ENCODE results near the gene NISCH. TPM values are rescaled to one million over a fixed set of nuclear protein-coding genes. Genes with fewer than 3 reads are reported as not detected.
A peak's percentile ranks its signal among the peaks of the same experiment; 100 is the strongest.

NISCH gene
- total RNA-seq = 10 to 100 TPM; 19.7 to 51.9 (median 30.6) TPM
- long read RNA-seq, partial matches to known transcripts = 5 of 7 reads
- long read RNA-seq, other reads (novel, unspliced or antisense) = 1 of 7 reads

- TF ChIP-seq POLR2A (IDR thresholded peaks at IDR 0.05) = peak; percentile 53
- TF ChIP-seq CTCF (IDR thresholded peaks at IDR 0.05) = no peak
- peaks cover 0 to 28% (median 7%) of the 10 kb centered on the region in 4 donors for H3K36me3 ChIP-seq
- H3K9me3 ChIP-seq = no peaks in the 10 kb centered on the region
- ATAC-seq (peak; percentile 83 to 92 (median 86)), DNase-seq (peak; percentile 90 to 92 (median 92))
- under 1% methylated on average over 23 of the region's 86 CpGs for whole genome bisulfite sequencing (ENCODE audit: insufficient coverage, low coverage, low lambda C conversion rate, missing lambda C conversion rate)
- intact Hi-C loops (cut with DNase I) = no loop called here
- H3K27ac ChIP-seq = peak within 1 kb of the TSS; percentile 73 to 92 (median 86)
- H3K27me3 ChIP-seq = no peaks in the 10 kb centered on the region
- peaks cover 0 to 15% (median 3%) of the 10 kb centered on the region in 4 donors for H3K4me1 ChIP-seq
- H3K4me3 ChIP-seq = peak within 1 kb of the TSS; percentile 43 to 77 (median 66)
These were observed at the start of gene NISCH for GRCh38 chr3:52455283-52456168. Gene NISCH, plus strand, starts transcription at chr3:52455604. Its CDS starts 38 bp downstream, at chr3:52455642.

GRCh38 chr3:52406231-52406661 is 49.2 kb upstream of the NISCH start:
- WGBS (ENCODE audit: insufficient coverage, low coverage, low lambda C conversion rate, missing lambda C conversion rate) = no CpG with 5 or more reads among the region's 11 CpGs
- H3K27ac ChIP-seq = no peak overlapping the region
- DNase-seq = peak in 1 of 3 donors; percentile 53
- intact Hi-C loops (cut with DNase I) = no loop called here
- H3K27me3 ChIP-seq = no peaks in the 10 kb centered on the region
- ATAC-seq = no peak
- H3K36me3 ChIP-seq = peaks cover 0 to 62% (median 26%) of the 10 kb centered on the region in 4 donors
- no peaks in the 10 kb centered on the region for H3K9me3 ChIP-seq
- H3K4me3 ChIP-seq = no peak overlapping the region
- peaks cover 0 to 12% (median 3%) of the 10 kb centered on the region in 4 donors for H3K4me1 ChIP-seq
- TF ChIP-seq CTCF (IDR thresholded peaks at IDR 0.05) (no peak), POLR2A (IDR thresholded peaks at IDR 0.05) (no peak)

- Histone ChIP-seq H3K4me1 (peaks cover 0 to 19% (median 6%) of the 10 kb centered on the region in 4 donors), H3K9me3 (no peaks in the 10 kb centered on the region), H3K27ac (no peak overlapping the region), H3K36me3 (peaks cover 0 to 55% (median 22%) of the 10 kb centered on the region in 4 donors), H3K4me3 (no peak overlapping the region), H3K27me3 (no peaks in the 10 kb centered on the region)
- TF ChIP-seq CTCF (IDR thresholded peaks at IDR 0.05) (no peak), POLR2A (IDR thresholded peaks at IDR 0.05) (no peak)
- no peak for ATAC-seq
- DNase-seq = peak in 1 of 3 donors; percentile 49
- WGBS (ENCODE audit: insufficient coverage, low coverage, low lambda C conversion rate, missing lambda C conversion rate) = 91% methylated on average over 6 of the region's 20 CpGs
- intact Hi-C loops (cut with DNase I) = no loop called here
These were observed 48.5 kb upstream of the NISCH start for GRCh38 chr3:52406791-52407510.

GRCh38 chr3:52407779-52408178 is 47.6 kb upstream of the NISCH start:
- ATAC-seq (no peak), DNase-seq (peak in 1 of 3 donors; percentile 48)
- peaks cover 0 to 47% (median 19%) of the 10 kb centered on the region in 4 donors for H3K36me3 ChIP-seq
- H3K9me3 ChIP-seq = no peaks in the 10 kb centered on the region
- no peak overlapping the region for H3K27ac ChIP-seq
- H3K4me1 ChIP-seq = peaks cover 0 to 27% (median 10%) of the 10 kb centered on the region in 4 donors
- intact Hi-C loops (cut with DNase I) = no loop called here
- no peak overlapping the region for H3K4me3 ChIP-seq
- no CpG with 5 or more reads among the region's 3 CpGs for WGBS (ENCODE audit: insufficient coverage, low coverage, low lambda C conversion rate, missing lambda C conversion rate)
- no peaks in the 10 kb centered on the region for H3K27me3 ChIP-seq
- TF ChIP-seq POLR2A (IDR thresholded peaks at IDR 0.05) (no peak), CTCF (IDR thresholded peaks at IDR 0.05) (no peak)

All from right lobe of liver (tissue), 6 donors.